Mononuclear cell (primary cell): ENCODE data around the gene NTRK1. TPM values are rescaled to one million over a fixed set of nuclear protein-coding genes. Genes with fewer than 3 reads are reported as not detected.

Source experiments
- H3K27me3 ChIP-seq: 2 replicates; pipeline ENCODE4 v1.6.0; 2011; ENCODE audit warnings: low read length, control low read depth; ENCODE audit not compliant: insufficient read depth
- H3K4me1 ChIP-seq: 2 replicates; pipeline ENCODE4 v1.5.1; 2011; ENCODE audit warnings: mild to moderate bottlenecking, low read length, control low read depth; ENCODE audit not compliant: insufficient read depth
- H3K4me3 ChIP-seq: 2 replicates; pipeline ENCODE4 v1.5.1; 2011; ENCODE audit warnings: mild to moderate bottlenecking, low read length, moderate library complexity
- H3K9me3 ChIP-seq: 2 replicates; pipeline ENCODE4 v1.5.1; 2011; ENCODE audit warnings: low read depth, mild to moderate bottlenecking, control low read depth, low read length
- total RNA-seq: library from RNA; depleted of rRNA; stranded (reverse); fragments of >200 nt; gene quantifications from one replicate; pipeline ENCODE4 v1.2.3, GENCODE V29; 2012

The NTRK1 gene
- total RNA-seq, 1 donor: 0.31 TPM

GRCh38 chr1:156845055-156845952 lies 15.4 kb upstream of the NTRK1 start:
- H3K9me3 ChIP-seq: no peaks in the 10 kb centered on the region
- H3K27me3 ChIP-seq: peaks cover 39% of the 10 kb centered on the region
- H3K4me3 ChIP-seq: no peak overlapping the region
- H3K4me1 ChIP-seq: peaks cover 13% of the 10 kb centered on the region

GRCh38 chr1:156845953-156846545 lies 14.6 kb upstream of the NTRK1 start:
- Histone ChIP-seq H3K9me3 (no peaks in the 10 kb centered on the region), H3K4me1 (peaks cover 13% of the 10 kb centered on the region), H3K4me3 (no peak overlapping the region), H3K27me3 (peaks cover 39% of the 10 kb centered on the region)

DNA sequence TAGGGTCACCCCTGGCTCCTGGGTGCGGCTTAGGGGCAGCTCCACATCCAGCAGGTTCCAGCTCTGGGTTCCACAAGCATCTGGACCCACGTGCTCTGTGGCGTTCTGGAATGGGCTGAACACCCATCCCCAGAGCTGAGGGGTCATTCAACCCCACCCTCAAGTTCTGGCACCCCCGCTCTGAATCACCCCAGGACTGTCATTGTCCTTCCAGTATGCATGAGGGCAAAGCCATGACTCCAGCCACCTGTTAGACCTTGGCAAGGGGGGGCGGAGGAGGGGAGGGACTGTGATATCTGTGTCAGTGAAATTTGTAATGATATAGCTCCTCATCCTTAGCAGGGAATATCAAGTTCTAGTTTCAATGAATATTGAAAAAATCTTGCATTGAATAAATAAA lies 14.0 kb upstream of the NTRK1 start:
- Histone ChIP-seq H3K4me1 (peaks cover 13% of the 10 kb centered on the region), H3K27me3 (peaks cover 39% of the 10 kb centered on the region), H3K4me3 (no peak overlapping the region), H3K9me3 (no peaks in the 10 kb centered on the region)

- H3K4me3 ChIP-seq: no peak overlapping the region
- H3K4me1 ChIP-seq: peaks cover 13% of the 10 kb centered on the region
- peaks cover 34% of the 10 kb centered on the region for H3K27me3 ChIP-seq
- H3K9me3 ChIP-seq: no peaks in the 10 kb centered on the region
Measured at GRCh38 chr1:156847591-156848460, 12.8 kb upstream of the NTRK1 start.

- Histone ChIP-seq H3K9me3 (no peaks in the 10 kb centered on the region), H3K4me3 (no peak overlapping the region), H3K27me3 (peaks cover 28% of the 10 kb centered on the region), H3K4me1 (peaks cover 13% of the 10 kb centered on the region)
Measured at GRCh38 chr1:156848461-156849150, 12.1 kb upstream of the NTRK1 start.

DNA sequence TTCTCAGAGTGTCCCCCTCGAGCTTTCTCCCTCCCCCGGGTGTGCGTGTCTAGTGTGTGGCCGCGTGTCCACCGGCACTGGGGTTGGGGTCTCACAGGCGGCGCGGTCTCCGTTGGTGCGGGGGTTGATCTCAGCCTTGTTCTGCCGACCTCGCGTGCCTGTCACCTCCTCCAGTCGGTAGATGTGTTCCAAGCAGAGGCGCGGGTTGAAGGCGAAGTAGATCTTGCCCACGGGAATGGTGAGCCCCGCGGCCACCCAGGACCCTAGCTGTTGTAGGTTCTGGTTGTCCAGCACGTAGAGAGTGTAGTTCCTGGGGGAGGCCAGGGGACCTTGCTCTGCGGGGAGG lies 11.5 kb upstream of the NTRK1 start:
- no peak overlapping the region for H3K4me3 ChIP-seq
- H3K4me1 ChIP-seq: peaks cover 13% of the 10 kb centered on the region
- H3K9me3 ChIP-seq: no peaks in the 10 kb centered on the region
- H3K27me3 ChIP-seq: peaks cover 23% of the 10 kb centered on the region

DNA sequence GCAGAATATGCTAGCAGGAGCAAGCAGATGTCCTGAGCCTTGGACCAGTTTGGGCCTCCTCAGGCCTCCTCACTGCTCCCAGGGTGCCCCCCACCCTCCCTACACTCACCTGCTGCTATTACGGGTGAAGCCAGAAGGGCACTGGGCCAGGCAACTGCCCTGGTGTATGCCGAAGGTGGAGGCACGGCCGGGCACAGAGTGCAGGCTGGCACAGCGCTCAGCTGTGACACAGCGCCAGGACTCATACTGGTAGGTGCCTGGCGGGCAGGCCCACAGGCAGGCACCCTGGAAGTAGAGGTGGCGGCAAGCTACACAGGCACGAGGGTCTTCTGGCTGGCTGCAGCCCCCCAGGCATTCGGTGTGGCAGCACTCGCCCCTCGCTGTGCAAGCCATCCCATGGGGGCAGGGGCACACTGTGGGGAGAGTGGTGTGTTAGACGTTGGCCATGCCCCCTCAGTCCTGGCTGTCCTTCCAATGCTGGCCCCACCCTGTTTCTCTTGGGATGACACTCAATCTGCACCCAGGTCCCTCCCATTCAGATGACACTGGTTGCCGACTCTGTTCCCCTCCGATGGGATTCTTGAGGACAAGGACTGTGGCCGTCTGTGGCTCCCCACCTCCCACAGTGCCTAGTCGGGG lies 8.8 kb upstream of the NTRK1 start:
- Histone ChIP-seq H3K9me3 (no peaks in the 10 kb centered on the region), H3K4me3 (no peak overlapping the region), H3K4me1 (peaks cover 6% of the 10 kb centered on the region), H3K27me3 (peaks cover 11% of the 10 kb centered on the region)

DNA sequence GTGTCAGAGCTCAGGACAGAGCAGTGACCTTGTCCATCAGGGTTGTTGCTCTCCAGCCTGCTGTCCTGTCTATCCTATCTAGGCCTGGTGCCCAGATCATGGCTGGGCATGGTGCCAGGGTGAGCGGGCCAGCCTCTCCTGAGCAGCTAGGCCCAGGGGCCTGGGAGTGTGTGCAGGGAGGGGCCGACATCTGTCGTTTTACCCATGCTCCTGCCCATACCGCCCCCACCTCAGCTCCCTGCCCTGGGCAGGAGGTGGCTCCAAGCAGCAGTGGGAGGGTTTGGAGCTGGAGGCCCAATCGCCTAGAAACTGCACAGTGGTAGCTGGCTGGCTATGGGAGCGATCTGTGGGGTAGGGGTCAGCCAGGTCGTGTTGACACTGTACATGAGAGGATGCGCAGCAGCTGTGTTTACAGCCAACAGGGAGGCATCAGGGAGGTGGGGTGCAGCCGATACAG lies 8.2 kb upstream of the NTRK1 start:
- Histone ChIP-seq H3K4me3 (no peak overlapping the region), H3K27me3 (peaks cover 14% of the 10 kb centered on the region), H3K4me1 (peaks cover 6% of the 10 kb centered on the region), H3K9me3 (no peaks in the 10 kb centered on the region)

DNA sequence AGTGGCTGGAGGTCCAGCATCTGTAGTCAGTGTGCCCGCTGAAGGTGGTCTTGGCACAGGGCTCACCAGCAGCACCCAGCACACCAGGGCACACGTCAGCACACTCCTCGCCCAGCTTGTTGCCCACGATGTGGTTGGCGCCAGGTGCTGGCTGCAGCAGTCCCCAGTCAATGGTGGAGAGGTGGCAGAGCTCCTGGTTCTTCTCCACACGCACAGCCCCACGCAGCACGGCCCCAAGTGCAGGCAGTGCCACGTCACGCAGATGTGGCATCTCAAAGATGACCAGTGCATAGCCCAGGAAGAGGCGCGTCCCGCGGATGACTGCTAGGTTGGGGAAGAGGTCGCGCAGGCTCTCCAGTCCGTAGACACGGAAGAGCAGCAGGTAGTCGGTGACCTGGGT lies 6.9 kb upstream of the NTRK1 start:
- Histone ChIP-seq H3K4me1 (no peaks in the 10 kb centered on the region), H3K4me3 (no peak overlapping the region), H3K27me3 (peaks cover 14% of the 10 kb centered on the region), H3K9me3 (no peaks in the 10 kb centered on the region)

DNA sequence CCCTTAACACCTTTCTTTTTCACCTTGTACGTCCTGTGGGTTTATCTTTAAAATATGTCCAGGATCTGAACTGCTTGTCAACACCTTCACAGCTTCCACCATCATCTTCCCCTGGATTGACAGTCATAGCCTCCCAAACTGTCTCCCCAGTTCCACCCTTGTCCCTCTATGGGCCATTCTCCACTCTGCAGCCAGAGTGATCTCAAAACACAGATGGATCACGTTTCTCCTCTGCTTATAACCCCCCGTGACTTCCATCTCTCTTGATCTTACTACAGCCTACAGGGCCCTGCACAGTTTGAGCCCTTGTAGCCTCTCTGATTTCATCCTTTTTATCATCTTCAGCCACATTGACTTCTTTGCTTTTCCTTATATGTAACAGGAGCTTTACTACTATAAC lies 6.0 kb upstream of the NTRK1 start:
- H3K9me3 ChIP-seq: no peaks in the 10 kb centered on the region
- H3K4me1 ChIP-seq: peaks cover 6% of the 10 kb centered on the region
- peaks cover 22% of the 10 kb centered on the region for H3K27me3 ChIP-seq
- H3K4me3 ChIP-seq: no peak overlapping the region

- Histone ChIP-seq H3K27me3 (peaks cover 36% of the 10 kb centered on the region), H3K9me3 (no peaks in the 10 kb centered on the region), H3K4me1 (peaks cover 20% of the 10 kb centered on the region), H3K4me3 (no peak overlapping the region)
Measured at GRCh38 chr1:156856282-156856785, 4.3 kb upstream of the NTRK1 start.

- H3K4me1 ChIP-seq: peaks cover 20% of the 10 kb centered on the region
- H3K9me3 ChIP-seq: no peaks in the 10 kb centered on the region
- peaks cover 48% of the 10 kb centered on the region for H3K27me3 ChIP-seq
Measured at GRCh38 chr1:156857532-156857931, 3.1 kb upstream of the NTRK1 start.

GRCh38 chr1:156858555-156858956 lies 2.1 kb upstream of the NTRK1 start:
- Histone ChIP-seq H3K9me3 (no peaks in the 10 kb centered on the region), H3K4me3 (no peak overlapping the region), H3K4me1 (peaks cover 20% of the 10 kb centered on the region), H3K27me3 (peaks cover 54% of the 10 kb centered on the region)

More at GRCh38 chr1:156857532-156857931, 3.1 kb upstream of the NTRK1 start:
- no peak overlapping the region for H3K4me3 ChIP-seq

- Histone ChIP-seq H3K9me3 (no peaks in the 10 kb centered on the region), H3K4me3 (no peak within 1 kb of the TSS), H3K27me3 (peaks cover 54% of the 10 kb centered on the region), H3K4me1 (peaks cover 20% of the 10 kb centered on the region)
Measured at GRCh38 chr1:156858959-156859522, 1.6 kb upstream of the NTRK1 start, which contains the start of gene INSRR. Gene INSRR, minus strand, starts transcription at chr1:156859117. Its CDS starts 496 bp downstream, at chr1:156858621.
